ENCODE measurements around the gene TMPRSS2.

- TF ChIP-seq EZH2 (IDR thresholded peaks at IDR 0.05) (no peak), POLR2AphosphoS5 (IDR thresholded peaks at IDR 0.05; ENCODE audit: borderline replicate concordance, low read depth, low read length) (no peak)
These were observed 17.6 kb downstream of the TMPRSS2 start for GRCh38 chr21:41490330-41490729.

All from SK-N-MC (cell line).